OCI-LY1 (cell line): Measurements from ENCODE around the gene QPRT.

Source experiments
- H2AFZ ChIP-seq: fragments of 200-600 bp; sonication (generic), shearing (Covaris generic); 2 replicates; pipeline ENCODE4 v1.6.0; 2014; ENCODE audit warnings: antibody characterized with exemption, mild to moderate bottlenecking, low read length
- H3F3A ChIP-seq: fragments of 200-600 bp; sonication (generic), shearing (Covaris generic); 2 replicates; pipeline ENCODE4 v1.6.0; 2014; ENCODE audit warnings: mild to moderate bottlenecking, antibody characterized with exemption, low read length, moderate library complexity; ENCODE audit not compliant: insufficient read depth
- H3K27ac ChIP-seq: fragments of 200-600 bp; sonication (generic); 2 replicates; pipeline ENCODE4 v1.5.1; 2014; ENCODE audit warnings: low read length, mixed run types, mild to moderate bottlenecking, low read depth; ENCODE audit not compliant: poor library complexity, severe bottlenecking
- H3K27me3 ChIP-seq: fragments of 200-600 bp; sonication (generic); 2 replicates; pipeline ENCODE4 v1.6.0; 2014; ENCODE audit warnings: antibody characterized with exemption, mild to moderate bottlenecking, low read length, moderate library complexity; ENCODE audit not compliant: insufficient read depth
- H3K36me3 ChIP-seq: fragments of 200-600 bp; sonication (generic); 2 replicates; pipeline ENCODE4 v1.6.1; 2014; ENCODE audit warnings: mild to moderate bottlenecking, antibody characterized with exemption, low read length, moderate library complexity, mixed read lengths; ENCODE audit not compliant: insufficient read depth
- H3K4me1 ChIP-seq: fragments of 200-600 bp; sonication (generic); 2 replicates; pipeline ENCODE4 v1.5.1; 2014; ENCODE audit warnings: mild to moderate bottlenecking, low read length, moderate library complexity; ENCODE audit not compliant: insufficient read depth, severe bottlenecking
- H3K4me2 ChIP-seq: fragments of 200-600 bp; sonication (generic), shearing (Covaris generic); 2 replicates; pipeline ENCODE4 v1.6.1; 2014; ENCODE audit warnings: low read length
- H3K4me3 ChIP-seq: fragments of 200-600 bp; sonication (generic); 2 replicates; pipeline ENCODE4 v1.5.1; 2014; ENCODE audit warnings: low read length, low read depth, mild to moderate bottlenecking, mixed read lengths; ENCODE audit not compliant: poor library complexity, severe bottlenecking
- H3K79me2 ChIP-seq: fragments of 200-600 bp; shearing (Covaris generic); 2 replicates; pipeline ENCODE4 v1.6.1; 2016; ENCODE audit warnings: mixed run types, low read length, mixed read lengths; ENCODE audit not compliant: insufficient read depth
- H3K9ac ChIP-seq: fragments of 200-600 bp; sonication (generic), shearing (Covaris generic); 2 replicates; pipeline ENCODE4 v1.6.1; 2014; ENCODE audit warnings: mild to moderate bottlenecking, low read length, mixed read lengths
- H3K9me2 ChIP-seq: fragments of 200-600 bp; sonication (generic), shearing (Covaris generic); 2 replicates; pipeline ENCODE4 v1.6.1; 2014; ENCODE audit warnings: low read depth, mild to moderate bottlenecking, low read length, mixed read lengths
- H3K9me3 ChIP-seq: fragments of 200-600 bp; shearing (Covaris generic); 2 replicates; pipeline ENCODE4 v1.6.1; 2014; ENCODE audit warnings: low read length, mixed read lengths
- H4K20me1 ChIP-seq: fragments of 200-600 bp; sonication (generic), shearing (Covaris generic); 2 replicates; pipeline ENCODE4 v1.6.0; 2016; ENCODE audit warnings: mild to moderate bottlenecking, low read length; ENCODE audit not compliant: insufficient read depth
- CTCF ChIP-seq: fragments of 200-600 bp; sonication (generic), shearing (Covaris generic); IDR thresholded peaks from 2 replicates; pipeline ENCODE4 v1.5.1; 2017; ENCODE audit warnings: mild to moderate bottlenecking, antibody characterized with exemption, low read length, moderate library complexity, mixed read lengths
- EZH2 ChIP-seq: fragments of 200-600 bp; sonication (generic), shearing (Covaris generic); IDR thresholded peaks from 2 replicates; pipeline ENCODE4 v1.8.0; 2017; ENCODE audit warnings: borderline replicate concordance, mixed run types, mild to moderate bottlenecking, antibody characterized with exemption, low read length, moderate library complexity, mixed read lengths

Gene QPRT

GRCh38 chr16:29641561-29641960 lies 37.4 kb upstream of the QPRT start:
- Histone ChIP-seq H3K4me1 (peaks cover 22% of the 10 kb centered on the region), H3K9ac (no peak overlapping the region), H3F3A (no peaks in the 10 kb centered on the region), H3K36me3 (no peaks in the 10 kb centered on the region), H3K4me3 (no peak overlapping the region), H3K9me2 (no peaks in the 10 kb centered on the region), H4K20me1 (no peaks in the 10 kb centered on the region), H3K27me3 (no peaks in the 10 kb centered on the region), H3K27ac (no peak overlapping the region), H2AFZ (no peak overlapping the region), H3K4me2 (no peak overlapping the region), H3K9me3 (no peaks in the 10 kb centered on the region), H3K79me2 (no peaks in the 10 kb centered on the region)
- TF ChIP-seq EZH2 (no peak), CTCF (peak; percentile 54; the same call in 1 of the 2 replicates)

GRCh38 chr16:29643596-29643995 lies 35.4 kb upstream of the QPRT start:
- Histone ChIP-seq H3K4me1 (peaks cover 26% of the 10 kb centered on the region), H3F3A (no peaks in the 10 kb centered on the region), H3K9me2 (no peaks in the 10 kb centered on the region), H2AFZ (no peak overlapping the region), H3K36me3 (no peaks in the 10 kb centered on the region), H3K27ac (no peak overlapping the region), H3K4me2 (no peak overlapping the region), H3K9ac (no peak overlapping the region), H4K20me1 (no peaks in the 10 kb centered on the region), H3K27me3 (no peaks in the 10 kb centered on the region), H3K4me3 (no peak overlapping the region), H3K79me2 (no peaks in the 10 kb centered on the region), H3K9me3 (no peaks in the 10 kb centered on the region)
- TF ChIP-seq CTCF, result no peak
- TF ChIP-seq EZH2, result no peak

- Histone ChIP-seq H3K27me3 (no peaks in the 10 kb centered on the region), H3K4me1 (peaks cover 27% of the 10 kb centered on the region), H3K36me3 (no peaks in the 10 kb centered on the region), H3K4me2 (no peak overlapping the region), H3K79me2 (no peaks in the 10 kb centered on the region), H3K9me3 (no peaks in the 10 kb centered on the region), H3K4me3 (no peak overlapping the region), H3K9me2 (no peaks in the 10 kb centered on the region), H3K27ac (peak overlapping the region; percentile 32), H3F3A (peaks cover under 1% of the 10 kb centered on the region; the same call in 1 of the 2 replicates), H4K20me1 (no peaks in the 10 kb centered on the region), H3K9ac (no peak overlapping the region), H2AFZ (peak overlapping the region; percentile 35; the same call in 1 of the 2 replicates)
- TF ChIP-seq EZH2 (no peak), CTCF (no peak)
These were observed 34.6 kb upstream of the QPRT start for GRCh38 chr16:29644338-29644857.
